K562 (cell line): ENCODE measurements around the gene RPS19BP1.

Experiments
- BDP1 ChIP-seq: IDR thresholded peaks from 3 replicates; pipeline ENCODE4 v1.6.1; 2011; ENCODE audit not compliant: insufficient read length, insufficient read depth
- CBX3 ChIP-seq, 2 experiments: IDR thresholded peaks; 1 replicate in 1 of 2; 2 replicates in 1 of 2; pipeline ENCODE4 v1.6.1; 2012; ENCODE audit warnings: inconsistent platforms in 2 of 2, low read length in 2 of 2, borderline replicate concordance in 1 of 2, control low read depth in 1 of 2
- KDM1A ChIP-seq, 2 experiments: fragments of 450-650 bp; IDR thresholded peaks; 2 replicates each; pipeline ENCODE4 v1.6.1; 2016; ENCODE audit warnings: mild to moderate bottlenecking in 2 of 2
- LEF1 ChIP-seq: fragments of 450-650 bp; IDR thresholded peaks from 2 replicates; pipeline ENCODE4 v1.6.1; 2016; ENCODE audit warnings: mild to moderate bottlenecking
- MAFF ChIP-seq: IDR thresholded peaks from 2 replicates; pipeline ENCODE4 v1.6.1; 2012; ENCODE audit warnings: low read length, improper control_type of control experiment
- NFXL1 ChIP-seq: fragments of 450-650 bp; formaldehyde crosslinking; IDR thresholded peaks from 2 replicates; pipeline ENCODE4 v1.4.0; 2021; ENCODE audit warnings: mild to moderate bottlenecking
- POLR2AphosphoS5 ChIP-seq: IDR thresholded peaks from 2 replicates; pipeline ENCODE4 v1.6.1; 2011; ENCODE audit warnings: mild to moderate bottlenecking, low read depth, low read length, moderate library complexity; ENCODE audit not compliant: control insufficient read depth, insufficient read depth
- SMC3 ChIP-seq: conservative IDR thresholded peaks from 2 replicates; pipeline ENCODE4 v1.6.1; 2011; ENCODE audit warnings: low read depth, low read length, improper control_type of control experiment; ENCODE audit not compliant: insufficient read depth
- YBX1 ChIP-seq: fragments of 450-650 bp; IDR thresholded peaks from 2 replicates; pipeline ENCODE4 v1.7.1; 2016; ENCODE audit warnings: mild to moderate bottlenecking
- TF ChIP-seq, protein P1 (sequence below), 3 experiments: IDR thresholded peaks in 2 of 3; conservative IDR thresholded peaks in 1 of 3; 2 replicates each; pipeline ENCODE4 v1.5.1; 2011 to 2012; ENCODE audit warnings: low read length in 3 of 3, mild to moderate bottlenecking in 3 of 3, control low read depth in 2 of 3, improper control_type of control experiment in 1 of 3, inconsistent platforms in 1 of 3, low read depth in 1 of 3, mixed read lengths in 1 of 3, moderate library complexity in 1 of 3; ENCODE audit not compliant: insufficient read depth in 2 of 3
- TF ChIP-seq, protein P2 (sequence below): sonication (generic); formaldehyde crosslinking; IDR thresholded peaks from 2 replicates; pipeline ENCODE4 v1.9.0; 2022; ENCODE audit warnings: mild to moderate bottlenecking, missing genetic modification reagents
- TF ChIP-seq, protein P3 (sequence below): fragments of 450-650 bp; IDR thresholded peaks from 2 replicates; pipeline ENCODE4 v1.6.1; 2016; ENCODE audit warnings: mild to moderate bottlenecking

DNA sequence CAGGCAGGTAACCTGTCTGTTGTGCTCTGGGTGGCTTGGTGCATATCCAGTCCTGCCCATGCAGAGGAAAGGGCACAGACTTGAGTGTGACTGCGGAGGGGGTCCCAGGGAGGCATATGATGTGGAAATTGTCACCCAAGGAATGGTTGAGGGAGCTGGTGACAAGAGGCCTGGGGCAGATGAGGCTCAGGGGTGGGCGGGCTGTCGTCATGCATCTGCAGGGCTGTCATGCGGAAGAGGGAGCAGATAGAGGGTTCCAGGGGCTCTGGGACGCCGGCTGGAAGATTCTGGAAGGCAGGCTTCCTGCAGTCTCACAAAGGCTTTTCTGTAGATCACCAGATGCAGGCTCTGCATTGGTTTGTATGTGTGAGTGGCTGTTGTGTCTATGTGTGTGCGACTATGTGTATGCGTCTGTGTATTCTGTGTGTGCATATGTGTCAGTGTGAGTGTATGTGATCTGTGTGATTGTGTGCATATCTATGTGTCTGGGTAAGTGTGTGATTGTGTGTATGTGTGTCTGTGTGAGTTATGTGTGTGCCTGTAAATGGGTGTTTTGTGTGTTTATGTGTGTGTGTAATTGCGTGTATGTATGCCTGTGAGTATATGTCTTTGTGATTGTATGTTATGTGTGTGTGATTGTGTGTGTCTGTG, 30.4 kb upstream of the RPS19BP1 start:
- TF ChIP-seq KDM1A (IDR thresholded peaks at IDR 0.05) (no peak), POLR2AphosphoS5 (no peak), BDP1 (no peak), MAFF (no peak), NFXL1 (no peak), SMC3 (no peak), YBX1 (no peak), CBX3 (IDR thresholded peaks at IDR 0.05; ENCODE audit: borderline replicate concordance in 1 of 2, low read length in 2 of 2) (no peak), LEF1 (no peak)
- TF ChIP-seq, protein P1, sequence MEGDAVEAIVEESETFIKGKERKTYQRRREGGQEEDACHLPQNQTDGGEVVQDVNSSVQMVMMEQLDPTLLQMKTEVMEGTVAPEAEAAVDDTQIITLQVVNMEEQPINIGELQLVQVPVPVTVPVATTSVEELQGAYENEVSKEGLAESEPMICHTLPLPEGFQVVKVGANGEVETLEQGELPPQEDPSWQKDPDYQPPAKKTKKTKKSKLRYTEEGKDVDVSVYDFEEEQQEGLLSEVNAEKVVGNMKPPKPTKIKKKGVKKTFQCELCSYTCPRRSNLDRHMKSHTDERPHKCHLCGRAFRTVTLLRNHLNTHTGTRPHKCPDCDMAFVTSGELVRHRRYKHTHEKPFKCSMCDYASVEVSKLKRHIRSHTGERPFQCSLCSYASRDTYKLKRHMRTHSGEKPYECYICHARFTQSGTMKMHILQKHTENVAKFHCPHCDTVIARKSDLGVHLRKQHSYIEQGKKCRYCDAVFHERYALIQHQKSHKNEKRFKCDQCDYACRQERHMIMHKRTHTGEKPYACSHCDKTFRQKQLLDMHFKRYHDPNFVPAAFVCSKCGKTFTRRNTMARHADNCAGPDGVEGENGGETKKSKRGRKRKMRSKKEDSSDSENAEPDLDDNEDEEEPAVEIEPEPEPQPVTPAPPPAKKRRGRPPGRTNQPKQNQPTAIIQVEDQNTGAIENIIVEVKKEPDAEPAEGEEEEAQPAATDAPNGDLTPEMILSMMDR (IDR thresholded peaks at IDR 0.05 in 2 of 3, conservative IDR thresholded peaks at IDR 0.05 in 1 of 3; ENCODE audit: insufficient read depth in 2 of 3, low read depth in 1 of 3, low read length in 3 of 3), result no peak
- TF ChIP-seq, protein P2, sequence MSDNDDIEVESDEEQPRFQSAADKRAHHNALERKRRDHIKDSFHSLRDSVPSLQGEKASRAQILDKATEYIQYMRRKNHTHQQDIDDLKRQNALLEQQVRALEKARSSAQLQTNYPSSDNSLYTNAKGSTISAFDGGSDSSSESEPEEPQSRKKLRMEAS (CRISPR knock-in tag), result no peak
- TF ChIP-seq, protein P3, sequence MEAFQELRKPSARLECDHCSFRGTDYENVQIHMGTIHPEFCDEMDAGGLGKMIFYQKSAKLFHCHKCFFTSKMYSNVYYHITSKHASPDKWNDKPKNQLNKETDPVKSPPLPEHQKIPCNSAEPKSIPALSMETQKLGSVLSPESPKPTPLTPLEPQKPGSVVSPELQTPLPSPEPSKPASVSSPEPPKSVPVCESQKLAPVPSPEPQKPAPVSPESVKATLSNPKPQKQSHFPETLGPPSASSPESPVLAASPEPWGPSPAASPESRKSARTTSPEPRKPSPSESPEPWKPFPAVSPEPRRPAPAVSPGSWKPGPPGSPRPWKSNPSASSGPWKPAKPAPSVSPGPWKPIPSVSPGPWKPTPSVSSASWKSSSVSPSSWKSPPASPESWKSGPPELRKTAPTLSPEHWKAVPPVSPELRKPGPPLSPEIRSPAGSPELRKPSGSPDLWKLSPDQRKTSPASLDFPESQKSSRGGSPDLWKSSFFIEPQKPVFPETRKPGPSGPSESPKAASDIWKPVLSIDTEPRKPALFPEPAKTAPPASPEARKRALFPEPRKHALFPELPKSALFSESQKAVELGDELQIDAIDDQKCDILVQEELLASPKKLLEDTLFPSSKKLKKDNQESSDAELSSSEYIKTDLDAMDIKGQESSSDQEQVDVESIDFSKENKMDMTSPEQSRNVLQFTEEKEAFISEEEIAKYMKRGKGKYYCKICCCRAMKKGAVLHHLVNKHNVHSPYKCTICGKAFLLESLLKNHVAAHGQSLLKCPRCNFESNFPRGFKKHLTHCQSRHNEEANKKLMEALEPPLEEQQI, result no peak
